Lower lobe of right lung (tissue), 2 donors: Measurements from ENCODE around the gene POU2AF1. TPM values are rescaled to one million over a fixed set of nuclear protein-coding genes. Genes with fewer than 3 reads are reported as not detected.

ENCODE experiments used
- ATAC-seq, 2 donors: fragments of 200-7000 bp; cut with Tn5 transposase; one replicate each; pipeline ENCODE4 v1.9.1; 2020 to 2022; ENCODE audit warnings: mild to moderate bottlenecking in 2 of 2, moderate library complexity in 2 of 2
- DNase-seq: peaks from one replicate; pipeline ENCODE4 v3.0.0-alpha.2; 2020
- H3K27ac ChIP-seq: fragments of 200-600 bp; one replicate; pipeline ENCODE4 v1.8.0; 2022
- H3K27me3 ChIP-seq: fragments of 200-600 bp; one replicate; pipeline ENCODE4 v1.8.0; 2022; ENCODE audit warnings: low read depth
- H3K36me3 ChIP-seq: fragments of 200-600 bp; one replicate; pipeline ENCODE4 v1.8.0; 2022; ENCODE audit warnings: mild to moderate bottlenecking
- H3K4me1 ChIP-seq: fragments of 200-600 bp; one replicate; pipeline ENCODE4 v1.8.0; 2022
- H3K4me3 ChIP-seq: fragments of 200-600 bp; one replicate; pipeline ENCODE4 v1.8.0; 2022; ENCODE audit warnings: mild to moderate bottlenecking
- H3K9me3 ChIP-seq: fragments of 200-600 bp; one replicate; pipeline ENCODE4 v1.8.0; 2022
- intact Hi-C: fragments of 100-400 bp; cut with DNase I; formaldehyde crosslinking; loops from one replicate; pipeline ENCODE4 v1.11.0; 2022
- total RNA-seq: library from RNA; stranded (reverse); fragmentation: NEBNext Ultra II Directional; extraction: Animal tissue kit (Norgen Biotek cat#: 25700); gene quantifications from one replicate; pipeline ENCODE4 v1.2.1, GENCODE V29; 2021
- TF ChIP-seq, protein P1 (sequence below): fragments of 200-600 bp; IDR thresholded peaks from one replicate; pipeline ENCODE4 v1.8.0; 2022; ENCODE audit warnings: antibody characterized with exemption, mild to moderate bottlenecking
- donor health status: DM: no; HTN: yes; CAD: no; lungs with severe emphysema.

POU2AF1 gene
- total RNA-seq, 1 donor from 2014 or later: 3.4 TPM

DNA sequence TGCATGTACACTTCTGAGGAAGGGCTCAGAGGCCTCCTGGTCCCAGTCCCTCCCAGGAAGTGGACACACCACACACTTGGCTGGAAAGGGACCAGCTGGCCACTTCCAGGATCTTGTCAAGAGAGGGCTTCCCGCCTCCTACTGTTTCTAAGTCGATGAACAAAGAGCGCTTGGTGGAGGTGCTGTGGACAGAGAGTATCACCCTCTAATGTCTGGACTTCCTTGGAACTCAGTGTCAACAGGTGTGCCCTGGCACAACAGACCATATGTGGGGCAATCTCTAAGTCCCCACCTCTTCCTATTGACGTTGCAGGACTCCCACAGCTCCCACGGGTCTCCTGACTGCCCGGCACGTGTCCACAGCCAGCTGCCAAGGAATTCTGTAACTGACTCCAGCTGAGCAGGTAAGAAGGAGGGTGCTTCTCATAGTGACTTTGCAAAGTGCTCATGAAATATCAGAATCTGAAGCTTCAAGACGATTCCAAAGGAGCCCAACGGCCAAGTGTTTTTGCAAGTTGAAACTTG lies 16.1 kb downstream of the POU2AF1 start:
- peak; percentile 83 for DNase-seq
- Histone ChIP-seq H3K4me1 (no peaks in the 10 kb centered on the region), H3K36me3 (no peaks in the 10 kb centered on the region), H3K4me3 (no peak overlapping the region), H3K27ac (no peak overlapping the region), H3K27me3 (no peaks in the 10 kb centered on the region), H3K9me3 (no peaks in the 10 kb centered on the region)
- intact Hi-C loops: no loop called here
- TF ChIP-seq, protein P1, sequence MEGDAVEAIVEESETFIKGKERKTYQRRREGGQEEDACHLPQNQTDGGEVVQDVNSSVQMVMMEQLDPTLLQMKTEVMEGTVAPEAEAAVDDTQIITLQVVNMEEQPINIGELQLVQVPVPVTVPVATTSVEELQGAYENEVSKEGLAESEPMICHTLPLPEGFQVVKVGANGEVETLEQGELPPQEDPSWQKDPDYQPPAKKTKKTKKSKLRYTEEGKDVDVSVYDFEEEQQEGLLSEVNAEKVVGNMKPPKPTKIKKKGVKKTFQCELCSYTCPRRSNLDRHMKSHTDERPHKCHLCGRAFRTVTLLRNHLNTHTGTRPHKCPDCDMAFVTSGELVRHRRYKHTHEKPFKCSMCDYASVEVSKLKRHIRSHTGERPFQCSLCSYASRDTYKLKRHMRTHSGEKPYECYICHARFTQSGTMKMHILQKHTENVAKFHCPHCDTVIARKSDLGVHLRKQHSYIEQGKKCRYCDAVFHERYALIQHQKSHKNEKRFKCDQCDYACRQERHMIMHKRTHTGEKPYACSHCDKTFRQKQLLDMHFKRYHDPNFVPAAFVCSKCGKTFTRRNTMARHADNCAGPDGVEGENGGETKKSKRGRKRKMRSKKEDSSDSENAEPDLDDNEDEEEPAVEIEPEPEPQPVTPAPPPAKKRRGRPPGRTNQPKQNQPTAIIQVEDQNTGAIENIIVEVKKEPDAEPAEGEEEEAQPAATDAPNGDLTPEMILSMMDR: no peak
- peak; percentile 80 to 82 for ATAC-seq

GRCh38 chr11:111361874-111362273 lies 17.2 kb downstream of the POU2AF1 start:
- intact Hi-C loops: no loop called here
- ATAC-seq: no peak
- TF ChIP-seq, protein P1: no peak

DNA sequence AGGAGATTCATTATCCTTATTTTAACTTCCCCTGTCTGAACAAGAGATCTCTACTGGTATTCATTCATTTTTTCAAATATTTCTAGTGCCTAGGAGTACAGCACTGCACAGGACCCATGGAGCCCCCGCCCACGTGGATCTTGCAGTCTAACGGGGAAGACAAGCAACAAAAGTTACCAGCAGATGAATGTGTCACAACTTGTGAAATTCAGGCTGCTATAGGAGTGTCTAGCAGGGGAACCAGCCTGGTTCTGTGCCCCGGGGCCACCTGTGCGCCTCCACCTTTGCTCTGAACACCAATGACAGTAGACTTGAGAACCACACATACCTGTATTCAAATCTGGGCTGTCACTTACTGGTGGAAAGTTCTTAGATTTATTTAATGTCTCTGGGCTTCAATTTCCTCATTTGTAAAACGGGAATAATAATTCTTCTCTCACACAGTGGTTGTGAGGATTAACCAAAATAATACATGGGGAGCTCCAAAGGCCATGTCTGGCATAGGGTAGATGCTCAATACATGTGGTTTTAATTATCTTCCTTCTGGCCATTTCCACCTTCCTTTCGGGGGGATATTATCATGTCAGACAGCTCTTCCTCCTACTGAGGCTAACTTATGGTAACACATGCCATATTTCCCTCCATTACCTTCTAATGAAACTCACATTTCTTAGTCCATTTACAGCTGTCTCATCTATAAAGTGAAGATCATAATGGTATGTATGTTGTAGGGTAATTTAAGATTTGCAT lies 17.8 kb downstream of the POU2AF1 start:
- TF ChIP-seq, protein P1: no peak
- intact Hi-C loops: no loop called here

More at GRCh38 chr11:111361874-111362273, 17.2 kb downstream of the POU2AF1 start:
- Histone ChIP-seq H3K36me3 (no peaks in the 10 kb centered on the region), H3K27ac (no peak overlapping the region), H3K27me3 (no peaks in the 10 kb centered on the region), H3K9me3 (no peaks in the 10 kb centered on the region), H3K4me3 (no peak overlapping the region), H3K4me1 (no peaks in the 10 kb centered on the region)
- DNase-seq: no peak

DNA sequence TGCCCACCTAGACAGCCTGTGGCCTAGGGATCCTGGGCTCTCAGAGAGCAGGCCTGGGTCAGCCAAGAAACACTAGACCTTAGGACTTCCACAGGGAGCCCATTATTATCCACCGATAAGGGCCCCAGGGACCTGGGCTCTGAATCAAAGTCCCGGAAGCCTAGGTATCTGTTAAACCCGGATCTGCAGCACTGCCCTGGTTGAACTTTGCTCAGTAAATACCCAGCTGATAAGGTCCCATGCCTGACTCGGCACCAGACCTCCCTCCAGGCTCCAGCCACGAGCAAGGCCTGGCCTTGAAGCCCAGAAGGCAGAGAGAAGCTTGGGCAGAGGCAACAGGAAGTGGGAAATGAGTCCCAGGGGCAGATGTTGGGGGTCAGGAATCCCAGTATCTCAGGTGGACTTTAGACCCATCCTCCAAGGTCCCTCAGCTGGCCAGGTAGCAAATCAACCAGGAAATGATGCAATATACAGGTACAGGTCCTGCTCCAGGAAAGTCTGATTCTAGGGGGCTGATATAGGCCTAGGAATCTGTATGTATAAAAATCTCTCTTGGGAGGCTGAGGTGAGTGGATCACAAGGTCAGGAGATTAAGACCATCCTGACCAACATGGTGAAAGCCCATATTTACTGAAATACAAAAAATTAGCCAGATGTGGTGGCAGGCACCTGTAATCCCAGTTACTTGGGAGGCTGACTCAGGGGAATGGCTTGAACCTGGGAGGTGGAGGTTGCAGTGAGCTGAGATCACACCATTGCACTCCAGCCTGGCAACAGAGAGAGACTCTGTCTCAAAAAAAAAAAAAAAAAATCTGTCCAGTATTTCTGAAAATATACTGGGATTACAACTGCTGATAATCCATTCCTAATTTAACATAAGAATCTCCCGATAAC lies 18.7 kb downstream of the POU2AF1 start:
- ATAC-seq (no peak), DNase-seq (no peak)
- H3K4me1 ChIP-seq: no peaks in the 10 kb centered on the region
- H3K27me3 ChIP-seq: no peaks in the 10 kb centered on the region
- H3K4me3 ChIP-seq: no peak overlapping the region
- intact Hi-C loops: no loop called here
- no peak overlapping the region for H3K27ac ChIP-seq
- H3K36me3 ChIP-seq: no peaks in the 10 kb centered on the region
- TF ChIP-seq, protein P1: no peak
- no peaks in the 10 kb centered on the region for H3K9me3 ChIP-seq

More for the DNA sequence above, 17.8 kb downstream of the POU2AF1 start:
- Histone ChIP-seq H3K9me3 (no peaks in the 10 kb centered on the region), H3K36me3 (no peaks in the 10 kb centered on the region), H3K27me3 (no peaks in the 10 kb centered on the region), H3K4me3 (no peak overlapping the region), H3K27ac (no peak overlapping the region), H3K4me1 (no peaks in the 10 kb centered on the region)
- DNase-seq (no peak), ATAC-seq (no peak)

GRCh38 chr11:111359223-111360149 lies 19.6 kb downstream of the POU2AF1 start:
- H3K4me1 ChIP-seq: no peaks in the 10 kb centered on the region
- intact Hi-C loops: no loop called here
- DNase-seq: no peak
- no peaks in the 10 kb centered on the region for H3K9me3 ChIP-seq
- no peaks in the 10 kb centered on the region for H3K36me3 ChIP-seq
- H3K4me3 ChIP-seq: no peak overlapping the region
- no peak for ATAC-seq
- H3K27me3 ChIP-seq: no peaks in the 10 kb centered on the region
- TF ChIP-seq, protein P1: no peak
- no peak overlapping the region for H3K27ac ChIP-seq
